K562 (cell line): ENCODE measurements around the gene TIGD7. TPM values are rescaled to one million over a fixed set of nuclear protein-coding genes. Genes with fewer than 3 reads are reported as not detected.
"Not testable (repeated sequence)": the region's sequence is repeated elsewhere in the genome, so short reads cannot be mapped to it uniquely, and the experiment has no call there.

Source experiments
- ATAC-seq: fragments of 200-7000 bp; cut with Tn5 transposase; 3 replicates; pipeline ENCODE4 v1.9.1; 2020; ENCODE audit warnings: moderate library complexity
- BruUV-seq: library from RNA; stranded (reverse); fragments of 400-500 nt; replicated peaks from 2 replicates; lab custom pipeline; 2021; lab: Mats Ljungman, UMichigan
- CTCF ChIA-PET: fragments of 300-600 bp; formaldehyde crosslinking; extraction: SDS; loops from one replicate; lab custom pipeline; 2021; ENCODE audit warnings: low intra/inter-chr PET ratio; lab: Yijun Ruan, JAX
- POLR2A ChIA-PET: fragments of 300-600, 350-650 bp; sonication (Branson Sonifier 250); formaldehyde crosslinking; extraction: SDS; loops from one replicate; lab custom pipeline; 2021; ENCODE audit warnings: antibody characterized with exemption, inconsistent platforms; lab: Yijun Ruan, JAX
- DNase-seq, 4 experiments: peaks; one replicate each; pipeline versions ENCODE4 v3.0.0 to v3.0.0-alpha.2; 2011 to 2018; ENCODE audit warnings: low spot score in 3 of 4, mixed read lengths in 3 of 4; ENCODE audit errors: extremely low read depth in 1 of 4
- FAIRE-seq: peaks from 2 replicates; lab custom pipeline; 2011; peaks lifted over from hg19 to GRCh38; lab: Jason Lieb, UNC
- H2AFZ ChIP-seq: 2 replicates; pipeline ENCODE4 v1.6.0; 2011; ENCODE audit warnings: low read depth, low read length, control low read depth, inconsistent platforms
- H3K27ac ChIP-seq: fragments of 200-600 bp; 3 replicates; pipeline ENCODE4 v1.8.0; 2011; ENCODE audit warnings: low read depth, mild to moderate bottlenecking, control low read depth, inconsistent platforms, low read length, moderate library complexity, mixed read lengths; ENCODE audit errors: extremely low read depth
- H3K27me3 ChIP-seq, 2 experiments: fragments of 300-600 bp in 1 of 2; 2 replicates in 1 of 2; 3 replicates in 1 of 2; pipeline versions ENCODE4 v1.6.0 to v1.8.0; 2011; ENCODE audit warnings: inconsistent platforms in 2 of 2, low read length in 2 of 2, mild to moderate bottlenecking in 1 of 2, mixed read lengths in 1 of 2, moderate library complexity in 1 of 2; ENCODE audit not compliant: control insufficient read depth in 2 of 2, insufficient read depth in 2 of 2
- H3K36me3 ChIP-seq: fragments of 300-600 bp; 3 replicates; pipeline ENCODE4 v1.8.0; 2011; ENCODE audit warnings: mild to moderate bottlenecking, low read length, inconsistent platforms; ENCODE audit not compliant: control insufficient read depth, insufficient read depth
- H3K4me1 ChIP-seq, 2 experiments: fragments of 200-600 bp in 1 of 2; replicated peaks in 1 of 2; 2 replicates in 1 of 2; 3 replicates in 1 of 2; pipeline versions ENCODE4 v1.5.1 to v1.8.0; 2011; ENCODE audit warnings: inconsistent platforms in 2 of 2, low read length in 2 of 2, mild to moderate bottlenecking in 1 of 2, mixed read lengths in 1 of 2, moderate library complexity in 1 of 2; ENCODE audit not compliant: control insufficient read depth in 2 of 2, insufficient read depth in 2 of 2
- H3K4me2 ChIP-seq: 2 replicates; pipeline ENCODE4 v1.6.1; 2011; ENCODE audit warnings: low read length, control low read depth, inconsistent platforms, mixed read lengths; ENCODE audit not compliant: insufficient read depth
- H3K4me3 ChIP-seq: fragments of 200-600 bp; sonication (generic), shearing (Covaris generic); 2 replicates; pipeline ENCODE4 v1.5.1; 2016; ENCODE audit warnings: control low read depth, inconsistent platforms
- H3K79me2 ChIP-seq: fragments of 200-600 bp; 3 replicates; pipeline ENCODE4 v1.8.0; 2011; ENCODE audit warnings: low read length, inconsistent platforms; ENCODE audit not compliant: control insufficient read depth, insufficient read depth
- H3K9ac ChIP-seq, 2 experiments: 2 replicates each; pipeline versions ENCODE4 v1.6.0 to v1.6.1; 2011; ENCODE audit warnings: low read depth in 2 of 2, low read length in 2 of 2, control low read depth in 1 of 2, inconsistent platforms in 1 of 2, mild to moderate bottlenecking in 1 of 2, mixed read lengths in 1 of 2; ENCODE audit not compliant: insufficient read depth in 1 of 2
- H3K9me1 ChIP-seq: one replicate; pipeline ENCODE4 v1.6.0; 2011; ENCODE audit warnings: inconsistent platforms, mild to moderate bottlenecking, low read length, moderate library complexity; ENCODE audit not compliant: control insufficient read depth, insufficient read depth
- H3K9me3 ChIP-seq: replicated peaks from 2 replicates; pipeline ENCODE4 v1.5.1; 2011; ENCODE audit warnings: low read depth, low read length, inconsistent platforms; ENCODE audit not compliant: control insufficient read depth, insufficient read depth
- H4K20me1 ChIP-seq: replicated peaks from 2 replicates; pipeline ENCODE4 v1.6.1; 2011; ENCODE audit warnings: low read length, inconsistent platforms, mixed read lengths; ENCODE audit not compliant: control insufficient read depth, insufficient read depth
- ETV1 ChIP-seq: fragments of 450-650 bp; conservative IDR thresholded peaks from 2 replicates; pipeline ENCODE4 v1.6.1; 2016; ENCODE audit warnings: missing genetic modification characterization, control low read depth, low read depth, missing compliant biosample characterization
- KDM1A ChIP-seq, 2 experiments: fragments of 450-650 bp; IDR thresholded peaks; 2 replicates each; pipeline ENCODE4 v1.6.1; 2016; ENCODE audit warnings: mild to moderate bottlenecking in 2 of 2
- NFYB ChIP-seq: IDR thresholded peaks from 2 replicates; pipeline ENCODE4 v1.6.1; 2011; ENCODE audit warnings: mild to moderate bottlenecking, moderate library complexity; ENCODE audit not compliant: insufficient read length; ENCODE audit errors: extremely low read depth
- PHF21A ChIP-seq: fragments of 450-650 bp; IDR thresholded peaks from 2 replicates; pipeline ENCODE4 v1.6.1; 2017; ENCODE audit warnings: low read depth, borderline replicate concordance
- RCOR1 ChIP-seq, 2 experiments: IDR thresholded peaks; 2 replicates each; pipeline ENCODE4 v1.6.1; 2012; ENCODE audit warnings: low read depth in 2 of 2, low read length in 2 of 2, borderline replicate concordance in 1 of 2, improper control_type of control experiment in 1 of 2
- ZNF217 ChIP-seq: sonication (generic); formaldehyde crosslinking; IDR thresholded peaks from 2 replicates; pipeline ENCODE4 v1.8.0; 2022; ENCODE audit warnings: mild to moderate bottlenecking, missing genetic modification reagents
- WGBS: fragments of 100-300 bp; shearing (Covaris generic); methylation state at CpG from one replicate; pipeline ENCODE4 v1.1.6; 2016; ENCODE audit warnings: low coverage, mixed read lengths; ENCODE audit not compliant: insufficient coverage; ENCODE audit errors: missing lambda C conversion rate; 5-methylcytosine and 5-hydroxymethylcytosine counted together
- in situ Hi-C: fragments of 300-500 bp; cut with MboI; formaldehyde crosslinking; loops from 4 replicates; pipeline ENCODE4 v1.15.0; 2018; ENCODE audit warnings: inconsistent platforms, mixed read lengths
- intact Hi-C: fragments of 100-400 bp; cut with micrococcal nuclease; formaldehyde crosslinking; loops from 2 replicates; pipeline ENCODE4 v1.14.2; 2022
- polyA plus RNA-seq, 8 experiments: library from polyadenylated mRNA; depleted of rRNA in 4 of 8; stranded (reverse) in 5 of 8; unstranded in 3 of 8; fragments of >200 nt; fragmentation: Nextera tagmentation in 2 of 8; fragmentation: Illumina TruSeq in 1 of 8; extraction: Ambion mirVana in 2 of 8; extraction: Trizol in 1 of 8; gene quantifications; 2 replicates each; pipeline versions ENCODE4 v1.2.1 to v1.2.3, GENCODE V29; 2011 to 2014; ENCODE audit warnings: inconsistent platforms in 1 of 8, missing spikeins in 1 of 8
- total RNA-seq, 7 experiments: library from RNA; depleted of rRNA in 6 of 7; stranded (reverse); fragments of >200 nt in 6 of 7; fragmentation: Illumina TruSeq in 2 of 7; extraction: Trizol in 2 of 7; gene quantifications; 2 replicates each; pipeline versions ENCODE4 v1.2.1 to v1.2.3, GENCODE V29; 2011 to 2021; ENCODE audit warnings: low replicate concordance in 1 of 7
- TF ChIP-seq, protein P1 (sequence below): sonication (generic); formaldehyde crosslinking; IDR thresholded peaks from 2 replicates; pipeline ENCODE4 v1.8.0; 2022; ENCODE audit warnings: mild to moderate bottlenecking, missing genetic modification reagents

Gene TIGD7
- total and polyA plus RNA-seq, 9 of the 15 experiments (the other 6 are each of a cell fraction or from before 2014, with no cell fraction given), result 0.84 to 10.7 (median 6.7) TPM

DNA sequence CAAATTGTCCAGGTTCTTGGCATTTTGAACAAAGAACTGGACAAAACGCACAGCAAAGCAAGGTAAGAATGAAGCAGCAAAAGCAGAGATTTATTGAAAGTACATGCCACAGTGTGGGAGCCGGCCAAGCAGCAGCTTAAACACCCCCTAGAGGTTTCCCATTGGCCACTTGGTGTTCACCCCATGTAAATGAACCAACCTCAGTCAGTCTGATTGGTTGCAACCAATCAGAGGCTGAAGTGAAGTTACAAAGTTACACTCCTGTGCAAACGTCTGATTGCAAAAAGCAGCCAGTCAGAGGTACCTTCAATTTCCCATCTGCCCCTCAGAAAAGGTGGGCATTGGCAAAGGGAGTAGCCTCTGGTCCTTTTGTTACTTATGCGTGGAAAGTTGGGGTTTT, 30.7 kb downstream of the TIGD7 start:
- CTCF ChIA-PET, result no interaction called here
- peak; percentile 89 for ATAC-seq

DNA sequence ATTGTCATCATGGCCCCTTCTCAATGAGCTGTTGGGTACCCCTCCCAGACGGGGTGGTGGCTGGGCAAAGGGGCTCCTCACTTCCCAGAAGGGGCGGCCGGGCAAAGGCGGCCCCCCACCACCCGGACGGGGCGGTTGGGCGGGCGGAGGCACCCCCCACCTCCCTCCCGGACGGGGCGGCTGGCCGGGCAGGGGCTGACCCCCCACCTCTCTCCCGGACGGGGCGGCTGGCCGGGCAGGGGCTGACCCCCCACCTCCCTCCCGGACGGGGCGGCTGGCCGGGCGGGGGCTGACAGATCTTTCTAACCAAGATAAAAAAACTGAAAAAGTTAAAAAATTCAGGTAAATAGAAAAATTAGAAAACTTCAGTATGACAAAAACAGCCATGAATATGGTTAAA, 33.9 kb downstream of the TIGD7 start:
- H3K4me1 ChIP-seq, H2AFZ ChIP-seq, H3K27me3 ChIP-seq, H3K79me2 ChIP-seq, H3K9me1 ChIP-seq, BruUV-seq, FAIRE-seq, H3K36me3 ChIP-seq, H3K4me2 ChIP-seq, ATAC-seq, H3K27ac ChIP-seq, H3K9me3 ChIP-seq, POLR2A ChIA-PET, H3K9ac ChIP-seq, H4K20me1 ChIP-seq, H3K4me3 ChIP-seq, intact Hi-C loops, DNase-seq, CTCF ChIA-PET, in situ Hi-C loops: not testable (repeated sequence)
- 64% methylated on average over 10 of the region's 22 CpGs for WGBS

More for the DNA sequence above, 30.7 kb downstream of the TIGD7 start:
- Histone ChIP-seq H3K9me3 (0 out of 2 replicates have a peak, but pooled peaks cover 1% of the 10 kb centered on the region), H3K4me1 (no peaks in the 10 kb centered on the region; a peak in 1 of 5 replicates), H3K9ac (no peak overlapping the region), H2AFZ (0 out of 2 replicates have a peak overlapping the region, but pooled peaks have one; percentile 14), H4K20me1 (no peaks in the 10 kb centered on the region), H3K27ac (no peak overlapping the region), H3K9me1 (no peaks in the 10 kb centered on the region), H3K4me3 (no peak overlapping the region), H3K4me2 (no peak overlapping the region; the same call in 1 of the 2 replicates), H3K27me3 (no peaks in the 10 kb centered on the region), H3K79me2 (no peaks in the 10 kb centered on the region), H3K36me3 (no peaks in the 10 kb centered on the region)
- in situ Hi-C loops (no loop called here), intact Hi-C loops (no loop called here)
- TF ChIP-seq ZNF217, result no peak
- peak; percentile 82; the same call in 1 of the 2 replicates for TF ChIP-seq PHF21A
- TF ChIP-seq RCOR1 (IDR thresholded peaks at IDR 0.05; ENCODE audit: borderline replicate concordance in 1 of 2, low read depth in 2 of 2, low read length in 2 of 2), result peak in 1 of 2 experiments; percentile 69; a peak in 1 of 4 replicates
- TF ChIP-seq, protein P1, sequence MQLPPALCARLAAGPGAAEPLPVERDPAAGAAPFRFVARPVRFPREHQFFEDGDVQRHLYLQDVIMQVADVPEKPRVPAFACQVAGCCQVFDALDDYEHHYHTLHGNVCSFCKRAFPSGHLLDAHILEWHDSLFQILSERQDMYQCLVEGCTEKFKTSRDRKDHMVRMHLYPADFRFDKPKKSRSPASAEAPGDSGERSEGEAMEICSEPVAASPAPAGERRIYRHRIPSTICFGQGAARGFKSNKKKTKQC (CRISPR knock-in tag), result no peak
- TF ChIP-seq ETV1 (tag), result no peak
- peak; percentile 39 for TF ChIP-seq NFYB
- TF ChIP-seq KDM1A (IDR thresholded peaks at IDR 0.05), result peak; percentile 41 to 48; a peak in 1 of 4 replicates
- POLR2A ChIA-PET, result no interaction called here
- BruUV-seq, result no TSS peak
- WGBS, result 12% methylated on average over 4 of the region's 4 CpGs
- DNase-seq, result peak in 2 of 4 experiments; percentile 45 to 59
- FAIRE-seq, result peak; percentile 65

DNA sequence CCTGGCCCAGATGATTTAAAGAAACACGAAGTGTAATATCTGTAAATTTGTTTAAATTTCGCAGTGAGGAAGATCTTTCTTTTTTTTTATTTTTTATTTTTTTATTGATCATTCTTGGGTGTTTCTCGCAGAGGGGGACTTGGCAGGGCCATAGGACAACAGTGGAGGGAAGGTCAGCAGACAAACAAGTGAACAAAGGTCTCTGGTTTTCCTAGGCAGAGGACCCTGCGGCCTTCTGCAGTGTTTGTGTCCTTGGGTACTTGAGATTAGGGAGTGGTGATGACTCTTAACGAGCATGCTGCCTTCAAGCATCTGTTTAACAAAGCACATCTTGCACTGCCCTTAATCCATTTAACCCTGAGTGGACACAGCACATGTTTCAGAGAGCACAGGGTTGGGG, 34.5 kb downstream of the TIGD7 start:
- H3K9me3 ChIP-seq, H2AFZ ChIP-seq, DNase-seq, H3K4me2 ChIP-seq, H3K9ac ChIP-seq, intact Hi-C loops, H3K4me3 ChIP-seq, H3K79me2 ChIP-seq, H4K20me1 ChIP-seq, BruUV-seq, CTCF ChIA-PET, POLR2A ChIA-PET, in situ Hi-C loops, H3K27ac ChIP-seq, H3K36me3 ChIP-seq, H3K9me1 ChIP-seq, H3K4me1 ChIP-seq, H3K27me3 ChIP-seq, ATAC-seq, FAIRE-seq: not testable (repeated sequence)
- 14% methylated on average over 3 of the region's 5 CpGs for WGBS
